Stromal cell of bone marrow (primary cell): ENCODE measurements around the gene WDR93.
A peak's percentile ranks its signal among the peaks of the same experiment; 100 is the strongest.
"Not testable (repeated sequence)": the region's sequence is repeated elsewhere in the genome, so short reads cannot be mapped to it uniquely, and the experiment has no call there.

Experiments
- DNase-seq: peaks from one replicate; pipeline ENCODE4 v3.0.0-alpha.2; 2012; ENCODE audit warnings: low read depth

Gene WDR93

GRCh38 chr15:89685995-89686394, 4.6 kb upstream of the WDR93 start:
- DNase-seq: no peak

GRCh38 chr15:89686522-89686921, 4.1 kb upstream of the WDR93 start:
- no peak for DNase-seq

GRCh38 chr15:89689930-89690275, 708 bp upstream of the WDR93 start:
- DNase-seq: not testable (repeated sequence)

- DNase-seq: no peak
Observed at GRCh38 chr15:89693091-89693490, 2.5 kb downstream of the WDR93 start.

GRCh38 chr15:89693696-89694095, 3.1 kb downstream of the WDR93 start:
- no peak for DNase-seq

GRCh38 chr15:89695198-89695597, 4.6 kb downstream of the WDR93 start:
- no peak for DNase-seq

GRCh38 chr15:89704411-89704810, 13.8 kb downstream of the WDR93 start:
- no peak for DNase-seq

GRCh38 chr15:89707577-89707976, 17.0 kb downstream of the WDR93 start:
- DNase-seq: no peak

GRCh38 chr15:89714775-89715174, 24.2 kb downstream of the WDR93 start:
- no peak for DNase-seq

GRCh38 chr15:89723031-89723430, 32.4 kb downstream of the WDR93 start:
- no peak for DNase-seq

GRCh38 chr15:89724621-89725020, 34.0 kb downstream of the WDR93 start:
- no peak for DNase-seq

- no peak for DNase-seq
Observed at GRCh38 chr15:89725064-89725463, 34.5 kb downstream of the WDR93 start.

- DNase-seq: no peak
Observed at GRCh38 chr15:89728254-89728653, 37.6 kb downstream of the WDR93 start.

GRCh38 chr15:89731275-89731674, 40.7 kb downstream of the WDR93 start:
- no peak for DNase-seq

- no peak for DNase-seq
Observed at GRCh38 chr15:89732451-89733172, 42.0 kb downstream of the WDR93 start.

- DNase-seq: no peak
Observed at GRCh38 chr15:89735773-89736172, 45.2 kb downstream of the WDR93 start.

- DNase-seq: peak; percentile 26
Observed at GRCh38 chr15:89740137-89740536, 49.5 kb downstream of the WDR93 start.

- DNase-seq: no peak
Observed at GRCh38 chr15:89743011-89743410, 52.4 kb downstream of the WDR93 start.

- no peak for DNase-seq
Observed at GRCh38 chr15:89743594-89743993, 53.0 kb downstream of the WDR93 start.

- no peak for DNase-seq
Observed at GRCh38 chr15:89745131-89745530, 54.5 kb downstream of the WDR93 start.

GRCh38 chr15:89745768-89746167, 55.2 kb downstream of the WDR93 start:
- no peak for DNase-seq

- no peak for DNase-seq
Observed at GRCh38 chr15:89746386-89746780, 55.8 kb downstream of the WDR93 start.

GRCh38 chr15:89747708-89748682, 57.4 kb downstream of the WDR93 start:
- no peak for DNase-seq
